ENCODE measurements around the gene KMT2E. TPM values are rescaled to one million over a fixed set of nuclear protein-coding genes. Genes with fewer than 3 reads are reported as not detected.

KMT2E gene
- total RNA-seq: 88.2 TPM
- long read RNA-seq, partial matches to known transcripts: 38 of 98 reads
- long read RNA-seq, other reads (novel, unspliced or antisense): 58 of 98 reads

- peak; percentile 93 for DNase-seq
- Histone ChIP-seq H3K27me3 (ENCODE audit: low read depth) (no peaks in the 10 kb centered on the region), H3K27ac (peak within 1 kb of the TSS; percentile 100), H3K4me1 (peaks cover 44% of the 10 kb centered on the region), H3K9me3 (no peaks in the 10 kb centered on the region), H3K36me3 (no peaks in the 10 kb centered on the region), H3K4me3 (peak within 1 kb of the TSS; percentile 84)
- peak; percentile 76 to 81 for ATAC-seq
- intact Hi-C loops (cut with DNase I): no loop called here
- TF ChIP-seq CTCF (IDR thresholded peaks at IDR 0.05): peak; percentile 9
These were observed at the start of gene KMT2E for GRCh38 chr7:105013816-105014692. KMT2E (plus strand) TSS chr7:105014205; CDS start chr7:105040953, 26,748 bp downstream.

- Histone ChIP-seq H3K27me3 (ENCODE audit: low read depth) (no peaks in the 10 kb centered on the region), H3K9me3 (no peaks in the 10 kb centered on the region), H3K36me3 (no peaks in the 10 kb centered on the region), H3K4me3 (no peak overlapping the region), H3K4me1 (peaks cover 62% of the 10 kb centered on the region), H3K27ac (no peak overlapping the region)
- DNase-seq: no peak
- intact Hi-C loops (cut with DNase I): no loop called here
- no peak for TF ChIP-seq CTCF (IDR thresholded peaks at IDR 0.05)
- ATAC-seq: no peak
These were observed 49.3 kb upstream of the KMT2E start for GRCh38 chr7:104964626-104965236.

GRCh38 chr7:104966022-104966421 is 48.0 kb upstream of the KMT2E start:
- Histone ChIP-seq H3K4me3 (no peak overlapping the region), H3K36me3 (no peaks in the 10 kb centered on the region), H3K27ac (no peak overlapping the region), H3K4me1 (peaks cover 51% of the 10 kb centered on the region), H3K9me3 (no peaks in the 10 kb centered on the region), H3K27me3 (ENCODE audit: low read depth) (no peaks in the 10 kb centered on the region)
- ATAC-seq: no peak
- no peak for TF ChIP-seq CTCF (IDR thresholded peaks at IDR 0.05)
- intact Hi-C loops (cut with DNase I): no loop called here
- no peak for DNase-seq

GRCh38 chr7:104967088-104967487 is 46.9 kb upstream of the KMT2E start:
- TF ChIP-seq CTCF (IDR thresholded peaks at IDR 0.05): no peak
- no peak for DNase-seq
- Histone ChIP-seq H3K4me3 (no peak overlapping the region), H3K36me3 (no peaks in the 10 kb centered on the region), H3K9me3 (no peaks in the 10 kb centered on the region), H3K27ac (no peak overlapping the region), H3K27me3 (ENCODE audit: low read depth) (no peaks in the 10 kb centered on the region), H3K4me1 (peaks cover 44% of the 10 kb centered on the region)
- intact Hi-C loops (cut with DNase I): no loop called here
- ATAC-seq: no peak

- TF ChIP-seq CTCF (IDR thresholded peaks at IDR 0.05): no peak
- intact Hi-C loops (cut with DNase I): no loop called here
- no peak for DNase-seq
- H3K4me1 ChIP-seq: peaks cover 44% of the 10 kb centered on the region
- no peaks in the 10 kb centered on the region for H3K27me3 ChIP-seq (ENCODE audit: low read depth)
- no peaks in the 10 kb centered on the region for H3K36me3 ChIP-seq
- no peak for ATAC-seq
- no peaks in the 10 kb centered on the region for H3K9me3 ChIP-seq
- H3K4me3 ChIP-seq: no peak overlapping the region
- peak overlapping the region; percentile 36 for H3K27ac ChIP-seq
These were observed 46.4 kb upstream of the KMT2E start for GRCh38 chr7:104967595-104967994.

Data from lower lobe of right lung (tissue), 2 donors.